ENCODE results near the gene YRDC.
"Not testable (repeated sequence)": the region's sequence is repeated elsewhere in the genome, so short reads cannot be mapped to it uniquely, and the experiment has no call there.

YRDC gene

GRCh38 chr1:37821481-37821880 lies 13.5 kb upstream of the YRDC start:
- no peak for DNase-seq

GRCh38 chr1:37817481-37817880 lies 9.5 kb upstream of the YRDC start:
- DNase-seq = no peak

DNA sequence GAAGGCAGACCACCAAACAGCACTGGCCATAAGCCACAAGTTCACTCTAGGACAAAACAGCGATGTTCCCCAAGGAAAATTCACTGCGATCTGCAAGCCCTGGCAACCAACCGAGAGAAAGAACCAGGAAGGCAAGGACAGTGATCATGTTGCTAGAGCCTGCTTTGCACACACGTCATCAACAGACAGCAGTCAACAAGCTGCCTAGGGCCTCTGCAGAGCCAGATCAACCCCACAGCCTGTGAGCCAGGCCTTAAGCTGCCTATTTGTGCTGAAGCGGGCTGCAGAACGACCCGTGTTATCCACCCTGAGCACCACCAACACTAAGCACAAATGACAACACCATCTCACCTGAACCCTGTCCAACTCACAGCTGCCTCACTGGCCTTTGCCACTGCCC lies 6.2 kb upstream of the YRDC start:
- no peak for DNase-seq

DNA sequence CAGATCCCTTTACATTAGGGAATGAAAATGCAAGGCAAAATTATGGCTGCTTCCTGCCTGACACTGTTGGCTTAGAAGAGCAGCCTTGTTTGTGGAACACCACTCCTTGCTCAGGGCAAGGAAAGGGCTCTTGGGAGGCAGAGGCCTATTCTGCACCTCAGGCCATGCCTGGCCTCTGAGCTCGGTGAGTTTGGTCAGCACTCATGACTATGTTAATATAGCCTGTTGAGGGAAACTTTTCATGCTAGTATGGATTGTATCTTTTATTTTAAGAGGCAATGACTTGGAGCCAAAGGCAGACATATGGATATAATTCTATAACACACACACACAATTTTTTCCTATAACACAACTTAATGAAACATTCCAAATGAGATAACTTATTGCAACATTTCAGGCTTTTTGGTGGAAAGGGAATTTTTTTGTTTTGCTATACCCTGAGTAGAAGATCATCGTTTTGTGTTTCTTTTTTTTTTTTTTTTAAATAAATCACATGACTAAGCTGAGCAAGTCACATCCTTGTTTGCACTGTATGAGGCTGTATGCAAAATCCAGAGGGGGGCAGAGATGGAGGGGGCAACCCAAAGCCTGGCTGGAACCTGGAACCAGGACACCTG lies 5.6 kb upstream of the YRDC start:
- DNase-seq = no peak

GRCh38 chr1:37811027-37811655 lies 3.1 kb upstream of the YRDC start:
- peak; percentile 31 for DNase-seq

GRCh38 chr1:37809942-37810341 lies 1.9 kb upstream of the YRDC start:
- no peak for DNase-seq

DNA sequence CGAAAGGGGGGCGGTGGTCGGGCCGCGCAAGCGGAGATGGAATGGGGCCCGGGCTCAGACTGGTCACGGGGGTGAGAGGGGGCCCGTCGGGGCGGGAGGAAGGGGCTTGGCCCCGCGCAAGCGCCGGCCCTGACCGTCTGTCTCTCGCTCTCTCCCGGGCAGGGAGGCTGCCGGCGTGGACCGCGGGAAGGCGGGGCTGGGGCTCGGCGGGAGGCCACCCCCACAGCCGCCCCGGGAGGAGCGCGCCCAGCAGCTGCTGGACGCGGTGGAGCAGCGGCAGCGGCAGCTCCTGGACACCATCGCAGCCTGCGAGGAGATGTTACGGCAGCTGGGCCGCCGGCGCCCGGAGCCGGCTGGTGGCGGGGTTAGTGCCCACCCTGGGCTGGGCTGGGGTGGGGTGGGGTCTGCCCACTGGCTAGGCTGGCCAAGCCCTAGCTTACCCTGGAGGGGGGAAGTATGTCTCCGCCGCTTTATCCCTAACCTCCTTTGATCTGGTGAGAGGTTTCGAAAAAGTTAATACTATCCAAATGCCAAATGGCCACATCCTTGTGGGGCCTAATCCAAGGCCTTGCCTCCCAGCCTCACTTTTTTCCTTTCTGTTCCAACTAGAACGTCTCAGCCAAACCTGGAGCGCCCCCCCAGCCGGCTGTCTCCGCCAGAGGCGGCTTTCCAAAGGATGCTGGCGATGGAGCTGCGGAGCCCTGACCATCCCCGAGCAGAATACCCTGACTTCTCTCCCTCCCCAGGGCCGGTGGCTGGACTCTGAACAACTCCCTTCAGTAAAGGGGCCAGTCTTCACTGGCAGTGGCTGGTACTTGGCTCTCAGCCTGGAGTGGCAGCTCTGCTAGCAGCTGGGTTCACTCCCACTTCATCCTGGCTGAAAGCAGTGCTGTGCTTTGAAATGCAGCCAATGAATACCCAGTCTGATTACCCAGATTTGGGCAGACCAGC lies 636 bp upstream of the YRDC start:
- no peak for DNase-seq

DNA sequence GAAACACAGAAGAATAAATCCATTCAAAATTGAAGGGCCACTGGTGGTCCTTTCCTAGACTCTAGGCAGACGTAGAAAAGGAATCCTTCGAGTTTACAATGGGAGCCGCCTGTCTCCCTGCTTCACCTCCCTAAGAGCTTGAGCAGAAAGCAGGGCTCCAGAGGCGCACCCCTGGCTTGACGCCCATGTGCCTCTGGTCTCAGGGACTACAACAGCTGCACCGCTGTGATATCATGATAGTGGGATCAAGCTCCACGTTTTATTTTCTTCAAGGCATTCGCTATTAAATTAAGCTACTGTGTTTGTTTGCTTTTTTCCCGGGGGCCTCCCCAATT lies 821 bp downstream of the YRDC start:
- no peak for DNase-seq

- no peak for DNase-seq
Measured at GRCh38 chr1:37802439-37802838, 5.6 kb downstream of the YRDC start.

DNA sequence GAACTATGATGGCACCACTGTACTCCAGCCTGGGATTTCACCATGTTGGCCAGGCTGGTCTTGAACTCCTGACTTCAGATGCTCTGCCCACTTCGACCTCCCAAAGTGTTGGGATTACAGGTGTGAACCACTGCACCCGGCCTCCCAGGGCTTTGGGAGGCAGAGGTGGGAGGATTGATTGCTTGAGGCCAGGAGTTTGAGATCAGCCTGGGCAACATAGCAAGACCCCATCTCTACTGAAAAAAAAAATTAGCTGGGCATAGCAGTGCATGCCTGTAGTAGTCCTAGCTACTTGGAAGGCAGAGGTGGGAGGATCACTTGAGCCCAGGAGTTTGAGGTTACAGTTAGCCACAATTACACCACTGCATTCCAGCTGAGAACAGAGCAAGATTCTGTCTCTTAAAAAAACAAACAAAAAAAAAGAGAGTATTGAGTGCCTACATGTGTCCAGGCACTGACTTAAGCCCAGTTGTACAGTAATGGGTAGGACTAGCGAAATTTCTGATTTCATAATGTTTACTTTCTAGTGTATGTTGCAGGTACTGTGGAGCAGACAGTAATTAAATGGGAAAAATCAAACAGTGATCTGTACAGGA lies 10.2 kb downstream of the YRDC start:
- no peak for DNase-seq

DNA sequence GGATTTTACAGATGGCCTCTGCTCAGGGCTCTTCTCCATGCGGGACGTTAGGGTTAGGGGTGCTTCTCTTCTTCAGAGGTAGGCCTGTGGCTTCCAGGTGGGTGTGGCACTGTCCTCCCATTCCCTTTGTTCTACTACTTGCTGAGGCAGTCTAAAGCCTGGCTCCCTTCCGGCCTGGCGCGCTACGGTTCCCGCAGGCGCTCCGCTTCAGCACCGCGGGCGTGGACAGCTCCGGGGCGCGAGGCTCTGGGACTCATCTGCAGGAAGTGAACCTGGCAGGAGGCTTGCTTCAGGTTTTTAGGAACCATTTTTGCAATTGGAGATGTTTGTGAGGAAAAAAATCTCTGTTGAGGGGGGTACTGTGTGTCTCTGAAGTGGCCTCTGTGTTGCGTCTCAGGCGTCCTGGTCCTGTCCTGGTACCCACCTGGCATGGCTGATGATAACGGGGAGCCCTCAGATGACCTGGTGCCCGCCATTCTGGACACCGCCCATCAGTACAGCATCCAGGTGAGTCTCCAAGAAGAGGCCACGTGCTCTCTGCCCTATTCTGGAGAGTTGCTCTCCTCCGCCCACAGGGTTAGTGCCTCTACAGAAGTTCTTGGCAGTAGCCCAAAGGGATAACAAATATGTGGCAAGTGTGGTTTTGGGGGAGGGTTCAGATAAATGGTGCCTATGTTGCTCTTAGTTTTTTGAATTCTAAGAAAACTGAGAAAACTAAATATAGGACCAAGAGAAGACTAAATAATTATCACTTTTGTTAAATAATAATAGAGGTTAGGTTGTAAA lies 12.5 kb downstream of the YRDC start:
- no peak for DNase-seq

DNA sequence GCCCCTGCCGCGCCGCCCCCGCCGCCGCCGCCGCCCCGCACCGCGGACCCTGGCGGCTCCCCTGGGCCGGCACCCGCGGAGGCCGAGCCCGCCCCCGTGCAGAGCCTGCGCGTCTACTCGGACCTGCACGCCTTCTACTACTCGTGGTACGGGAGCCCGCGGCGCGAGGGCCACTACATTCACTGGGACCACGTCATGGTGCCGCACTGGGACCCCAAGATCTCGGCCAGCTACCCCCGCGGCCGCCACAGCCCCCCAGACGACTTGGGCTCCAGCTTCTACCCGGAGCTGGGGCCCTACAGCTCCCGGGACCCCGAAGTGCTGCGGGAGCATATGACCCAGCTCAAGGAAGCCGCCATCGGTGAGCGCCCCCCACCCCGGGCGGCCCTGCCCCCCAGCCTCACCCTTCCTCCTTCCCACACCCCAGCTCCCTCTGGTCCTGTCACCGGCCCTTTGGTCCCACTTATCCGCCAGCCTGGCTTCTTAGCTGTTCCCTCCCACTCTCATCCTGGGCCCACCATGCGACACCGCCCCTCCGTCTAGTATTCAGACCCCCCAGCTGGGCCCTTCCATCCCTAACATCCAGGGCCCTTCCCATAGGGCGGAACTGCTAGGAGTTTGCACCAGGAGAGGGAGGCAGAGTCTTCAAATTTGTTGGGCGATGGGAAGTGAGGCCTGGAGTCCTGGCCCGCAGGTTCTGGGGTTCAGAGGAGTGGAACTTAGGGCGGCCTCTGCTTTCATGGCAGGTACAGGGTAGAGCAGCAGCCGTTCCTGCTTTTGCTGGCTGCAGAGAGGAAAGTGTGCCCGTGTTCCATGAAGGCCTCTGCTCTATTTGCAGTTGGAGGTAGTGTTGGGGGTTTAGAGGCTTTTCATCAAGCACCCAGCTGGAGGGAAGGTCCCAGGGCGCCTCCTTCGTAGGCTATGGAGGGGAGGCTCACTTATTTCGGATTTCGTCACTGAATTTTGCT lies 13.4 kb downstream of the YRDC start:
- DNase-seq = no peak

GRCh38 chr1:37793773-37794371 lies 14.1 kb downstream of the YRDC start, which contains the start of gene MANEAL:
MANEAL (plus strand) TSS chr1:37793847; CDS start chr1:37794183, 336 bp downstream.
- DNase-seq = no peak

- DNase-seq = no peak
Measured at GRCh38 chr1:37792943-37793686, 14.9 kb downstream of the YRDC start.

DNA sequence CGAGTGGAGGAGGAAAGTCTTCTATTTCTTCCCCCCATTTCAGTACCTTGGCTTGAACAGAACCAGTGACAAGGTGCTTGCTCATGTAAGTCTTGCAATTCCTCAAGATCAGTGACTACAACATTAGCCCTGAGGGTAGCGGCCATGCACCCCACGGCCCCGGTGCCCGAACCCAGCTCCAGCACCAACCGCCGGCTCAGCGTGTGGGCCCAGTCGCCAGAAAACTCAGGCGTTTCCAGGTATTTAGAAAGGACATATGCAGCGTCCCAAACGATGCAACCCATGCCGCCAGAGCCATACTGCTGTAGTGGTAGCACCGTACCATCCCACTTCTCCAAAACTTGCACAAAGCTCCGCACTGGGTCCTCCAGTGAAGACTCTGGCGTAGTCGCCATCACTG lies 25.5 kb downstream of the YRDC start:
- no peak for DNase-seq

DNA sequence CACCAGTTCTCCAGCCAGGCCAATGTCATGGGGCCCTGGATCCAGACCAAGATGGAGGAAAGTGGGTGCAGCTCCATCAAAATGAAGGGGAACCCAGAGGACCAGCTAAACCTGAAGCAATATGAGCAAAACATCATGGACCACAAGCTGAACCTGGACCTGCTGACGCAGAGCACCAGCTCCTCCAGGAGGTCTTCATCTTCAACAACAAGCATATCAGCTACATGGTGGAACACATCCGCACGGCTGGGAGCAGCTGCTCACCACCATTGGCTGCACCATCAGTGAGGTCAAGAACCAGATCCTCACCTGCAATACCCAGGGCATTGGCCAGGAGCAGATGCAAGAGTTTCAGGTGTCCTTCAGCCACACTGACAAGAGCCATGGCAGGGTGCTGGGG lies 29.4 kb downstream of the YRDC start:
- DNase-seq = no peak

DNA sequence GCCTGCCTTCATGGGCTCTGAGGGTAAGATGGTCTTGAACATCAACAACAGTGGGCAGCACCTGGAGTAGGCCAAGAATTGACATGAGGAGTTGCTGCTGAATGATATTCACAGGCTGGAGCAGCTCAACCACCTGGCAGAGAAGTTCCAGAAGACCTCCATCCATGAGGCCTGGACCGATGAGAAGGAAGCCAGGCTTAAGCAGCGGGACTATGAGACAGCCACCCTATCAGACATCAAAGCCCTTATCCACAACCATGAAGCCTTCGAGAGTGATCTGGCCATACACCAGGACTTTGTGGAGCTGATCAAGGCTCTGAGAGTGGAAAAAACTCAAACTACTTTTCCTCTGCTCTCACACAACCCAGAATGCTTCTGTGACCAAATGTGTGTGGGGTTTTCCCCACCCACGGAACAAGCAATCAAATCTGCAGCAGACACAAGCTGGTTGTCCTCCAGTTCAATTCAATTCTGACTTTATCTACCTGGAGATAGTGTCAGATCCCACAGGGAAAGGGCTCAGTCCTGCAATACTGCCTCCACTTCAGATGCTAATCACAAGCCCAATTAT lies 31.0 kb downstream of the YRDC start:
- DNase-seq = no peak

DNA sequence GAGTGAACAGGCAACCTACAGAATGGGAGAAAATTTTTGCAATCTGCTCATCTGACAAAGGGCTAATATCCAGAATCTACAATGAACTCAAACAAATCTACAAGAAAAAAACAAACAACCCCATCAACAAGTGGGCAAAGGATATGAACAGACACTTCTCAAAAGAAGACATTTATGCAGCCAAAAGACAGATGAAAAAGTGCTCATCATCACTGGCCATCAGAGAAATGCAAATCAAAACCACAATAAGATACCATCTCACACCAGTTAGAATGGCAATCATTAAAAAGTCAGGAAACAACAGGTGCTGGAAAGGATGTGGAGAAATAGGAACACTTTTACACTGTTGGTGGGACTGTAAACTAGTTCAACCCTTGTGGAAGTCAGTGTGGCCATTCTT lies 36.6 kb downstream of the YRDC start:
- DNase-seq = not testable (repeated sequence)

- no peak for DNase-seq
Measured at GRCh38 chr1:37767488-37767887, 40.5 kb downstream of the YRDC start.

Data from effector CD8-positive, alpha-beta T cell (primary cell).